ENCODE data around the gene C9orf50.

Gene C9orf50

GRCh38 chr9:129609486-129610212 lies 11.3 kb downstream of the C9orf50 start (continued):
- no peak for TF ChIP-seq ZNF645 (tag by site-specific recombination; IDR thresholded peaks at IDR 0.05)
- TF ChIP-seq ZNF433 (tag by site-specific recombination; IDR thresholded peaks at IDR 0.05; ENCODE audit: low read depth), result no peak
- TF ChIP-seq ZNF37A (tag by site-specific recombination; IDR thresholded peaks at IDR 0.05), result no peak
- no peak for TF ChIP-seq ZNF121 (tag by site-specific recombination; IDR thresholded peaks at IDR 0.05)
- no peak for TF ChIP-seq TSHZ1 (tag by site-specific recombination; IDR thresholded peaks at IDR 0.05; ENCODE audit: borderline replicate concordance)
- no peak for TF ChIP-seq AEBP2 (tag by site-specific recombination; IDR thresholded peaks at IDR 0.05; ENCODE audit: borderline replicate concordance)
- TF ChIP-seq ZNF138 (tag by site-specific recombination; IDR thresholded peaks at IDR 0.05; ENCODE audit: borderline replicate concordance), result no peak
- TF ChIP-seq MEIS1 (CRISPR knock-in tag; IDR thresholded peaks at IDR 0.05; ENCODE audit: borderline replicate concordance), result no peak
- no peak for TF ChIP-seq SP3 (tag by site-specific recombination; IDR thresholded peaks at IDR 0.05)
- TF ChIP-seq OSR2 (tag by site-specific recombination; IDR thresholded peaks at IDR 0.05), result no peak
- TF ChIP-seq ZNF114 (tag by site-specific recombination; IDR thresholded peaks at IDR 0.05), result no peak
- no peak for TF ChIP-seq MYNN (tag by site-specific recombination; IDR thresholded peaks at IDR 0.05; ENCODE audit: borderline replicate concordance)
- no peak for TF ChIP-seq ZFP37 (tag by site-specific recombination; IDR thresholded peaks at IDR 0.05)
- TF ChIP-seq ZBTB48 (tag by site-specific recombination; IDR thresholded peaks at IDR 0.05), result no peak
- no peak for TF ChIP-seq ZNF654 (tag by site-specific recombination; IDR thresholded peaks at IDR 0.05; ENCODE audit: low read depth)
- TF ChIP-seq EGR2 (tag by site-specific recombination; IDR thresholded peaks at IDR 0.05; ENCODE audit: low read depth), result peak; percentile 41; the same call in 1 of the 2 replicates
- TF ChIP-seq GLIS1 (tag by site-specific recombination; IDR thresholded peaks at IDR 0.05), result peak; percentile 19; the same call in 1 of the 2 replicates
- no peak for TF ChIP-seq ZBTB11 (tag by site-specific recombination; conservative IDR thresholded peaks at IDR 0.05; ENCODE audit: low read depth)
- TF ChIP-seq PATZ1 (tag by site-specific recombination; IDR thresholded peaks at IDR 0.05), result peak; percentile 40; the same call in 1 of the 2 replicates
- no peak for TF ChIP-seq YY2 (tag by site-specific recombination; IDR thresholded peaks at IDR 0.05)
- TF ChIP-seq ZNF146 (tag by site-specific recombination; IDR thresholded peaks at IDR 0.05), result no peak
- no peak for TF ChIP-seq RBAK (tag by site-specific recombination; IDR thresholded peaks at IDR 0.05)
- TF ChIP-seq ZFP41 (tag by site-specific recombination; IDR thresholded peaks at IDR 0.05; ENCODE audit: borderline replicate concordance), result no peak
- no peak for TF ChIP-seq ZNF530 (tag by site-specific recombination; IDR thresholded peaks at IDR 0.05; ENCODE audit: low read depth)
- TF ChIP-seq ZNF692 (tag by site-specific recombination; IDR thresholded peaks at IDR 0.05), result no peak
- no peak for TF ChIP-seq ZNF350 (tag by site-specific recombination; IDR thresholded peaks at IDR 0.05)
- no peak for TF ChIP-seq ZEB2 (tag by site-specific recombination; IDR thresholded peaks at IDR 0.05)
